Endothelial cell of umbilical vein (primary cell): ENCODE measurements around the gene DIAPH1. TPM values are rescaled to one million over a fixed set of nuclear protein-coding genes. Genes with fewer than 3 reads are reported as not detected.

ENCODE experiments used
- BruUV-seq: library from RNA; stranded (reverse); fragments of 400-500 nt; replicated peaks from 2 replicates; lab custom pipeline; 2021; lab: Mats Ljungman, UMichigan
- CTCF ChIA-PET: fragments of 300-600, 350-600 bp; sonication (Branson Sonifier 250); formaldehyde crosslinking; loops from one replicate; lab custom pipeline; 2021; ENCODE audit warnings: antibody characterized with exemption, inconsistent platforms; lab: Charles Lee
- POLR2A ChIA-PET: fragments of 300-600, 350-600 bp; sonication (Branson Sonifier 250); formaldehyde crosslinking; loops from one replicate; lab custom pipeline; 2021; ENCODE audit warnings: antibody characterized with exemption, inconsistent platforms; lab: Charles Lee
- DNase-seq: peaks from one replicate; pipeline ENCODE4 v3.0.0-alpha.2; 2011; ENCODE audit warnings: low read depth, low spot score
- FAIRE-seq: peaks from 2 replicates; lab custom pipeline; 2011; peaks lifted over from hg19 to GRCh38; lab: Jason Lieb, UNC
- H2AFZ ChIP-seq: 2 replicates; pipeline ENCODE4 v1.6.0; 2012; ENCODE audit warnings: low read depth, low read length, control low read depth, inconsistent platforms
- H3K27ac ChIP-seq: 2 replicates; pipeline ENCODE4 v1.5.1; 2011; ENCODE audit warnings: low read depth, mild to moderate bottlenecking, control low read depth, low read length, moderate library complexity; ENCODE audit not compliant: insufficient read depth
- H3K27me3 ChIP-seq, 2 experiments: 2 replicates each; pipeline versions ENCODE4 v1.6.0 to v1.6.1; 2011; ENCODE audit warnings: low read length in 2 of 2, mixed read lengths in 1 of 2; ENCODE audit not compliant: control insufficient read depth in 2 of 2, insufficient read depth in 2 of 2
- H3K36me3 ChIP-seq, 2 experiments: 2 replicates in 1 of 2; 3 replicates in 1 of 2; pipeline ENCODE4 v1.5.1; 2011; ENCODE audit warnings: low read length in 2 of 2, mild to moderate bottlenecking in 1 of 2, moderate library complexity in 1 of 2; ENCODE audit not compliant: control insufficient read depth in 2 of 2, insufficient read depth in 2 of 2; ENCODE audit errors: extremely low read depth in 1 of 2
- H3K4me1 ChIP-seq: 3 replicates; pipeline ENCODE4 v1.5.1; 2011; ENCODE audit warnings: mild to moderate bottlenecking, low read length; ENCODE audit not compliant: control insufficient read depth, insufficient read depth; ENCODE audit errors: extremely low read depth
- H3K4me2 ChIP-seq: 2 replicates; pipeline ENCODE4 v1.6.1; 2011; ENCODE audit warnings: low read length, control low read depth, mixed read lengths; ENCODE audit not compliant: insufficient read depth
- H3K4me3 ChIP-seq, 3 experiments: fragments of 200-600 bp in 1 of 3; sonication (generic), shearing (Covaris generic) in 1 of 3; replicated peaks in 1 of 3; 2 replicates each; pipeline ENCODE4 v1.5.1; 2011 to 2016; ENCODE audit warnings: control low read depth in 3 of 3, low read length in 3 of 3, mild to moderate bottlenecking in 2 of 3, inconsistent platforms in 1 of 3, low read depth in 1 of 3, moderate library complexity in 1 of 3; ENCODE audit not compliant: insufficient read depth in 1 of 3
- H3K79me2 ChIP-seq: 2 replicates; pipeline ENCODE4 v1.6.0; 2012; ENCODE audit warnings: low read length, inconsistent platforms; ENCODE audit not compliant: control insufficient read depth, insufficient read depth
- H3K9ac ChIP-seq: replicated peaks from 2 replicates; pipeline ENCODE3; 2011; ENCODE audit warnings: low read length, control low read depth; ENCODE audit not compliant: insufficient read depth; ENCODE audit errors: extremely low read depth
- H3K9me1 ChIP-seq: replicated peaks from 3 replicates; pipeline ENCODE4 v1.6.0; 2011; ENCODE audit warnings: mild to moderate bottlenecking, low read length; ENCODE audit not compliant: control insufficient read depth, insufficient read depth; ENCODE audit errors: extremely low read depth
- H3K9me3 ChIP-seq: replicated peaks from 2 replicates; pipeline ENCODE4 v1.5.1; 2012; ENCODE audit warnings: low read length, inconsistent platforms; ENCODE audit not compliant: control insufficient read depth, insufficient read depth
- H4K20me1 ChIP-seq: replicated peaks from 2 replicates; pipeline ENCODE3; 2011; ENCODE audit warnings: mild to moderate bottlenecking, low read length; ENCODE audit not compliant: control insufficient read depth, insufficient read depth; ENCODE audit errors: extremely low read depth
- CTCF ChIP-seq, 2 donors: IDR thresholded peaks; 1 replicate in 1 of 2; 2 replicates in 1 of 2; pipeline ENCODE4 v1.5.1; 2011; ENCODE audit warnings: low read length in 2 of 2, mild to moderate bottlenecking in 2 of 2, moderate library complexity in 2 of 2, control low read depth in 1 of 2, inconsistent platforms in 1 of 2, low read depth in 1 of 2; ENCODE audit not compliant: insufficient read depth in 1 of 2; ENCODE audit errors: extremely low read depth in 1 of 2
- EZH2 ChIP-seq: IDR thresholded peaks from 2 replicates; pipeline ENCODE4 v1.6.1; 2012; ENCODE audit warnings: borderline replicate concordance, low read depth, mild to moderate bottlenecking, moderate library complexity, low read length, inconsistent platforms; ENCODE audit not compliant: severe bottlenecking
- FOS ChIP-seq: IDR thresholded peaks from 2 replicates; pipeline ENCODE4 v1.6.1; 2011; ENCODE audit warnings: mild to moderate bottlenecking, low read length, moderate library complexity, borderline replicate concordance; ENCODE audit not compliant: insufficient read depth
- GATA2 ChIP-seq: IDR thresholded peaks from 2 replicates; pipeline ENCODE4 v1.7.0; 2011; ENCODE audit warnings: low read depth, mild to moderate bottlenecking, moderate library complexity, mixed read lengths, low read length; ENCODE audit not compliant: insufficient read length, insufficient read depth
- JUN ChIP-seq: IDR thresholded peaks from 2 replicates; pipeline ENCODE4 v1.6.1; 2011; ENCODE audit warnings: borderline replicate concordance, low read depth; ENCODE audit not compliant: insufficient read length, insufficient read depth
- MAX ChIP-seq: IDR thresholded peaks from 2 replicates; pipeline ENCODE4 v1.6.1; 2011; ENCODE audit not compliant: insufficient read depth, insufficient read length
- MYC ChIP-seq: IDR thresholded peaks from one replicate; pipeline ENCODE4 v1.6.1; 2011; ENCODE audit warnings: mild to moderate bottlenecking, low read depth, low read length
- POLR2A ChIP-seq: IDR thresholded peaks from 2 replicates; pipeline ENCODE4 v1.6.1; 2012; ENCODE audit warnings: low read depth, mild to moderate bottlenecking, control low read depth, low read length
- POLR2AphosphoS5 ChIP-seq: IDR thresholded peaks from 2 replicates; pipeline ENCODE4 v1.6.1; 2012; ENCODE audit warnings: low read depth, mild to moderate bottlenecking, control low read depth, low read length, moderate library complexity; ENCODE audit not compliant: insufficient read depth
- dilution Hi-C: fragments of 300-500 bp; cut with MboI; formaldehyde crosslinking; loops from one replicate; pipeline ENCODE4 v1.15.0; 2019; ENCODE audit warnings: low sequenced_read_pairs; ENCODE audit not compliant: extremely low pct_ligation_motif_present
- intact Hi-C: fragments of 100-400 bp; cut with micrococcal nuclease; formaldehyde crosslinking; loops from one replicate; pipeline ENCODE4 v1.10.0; 2022
- polyA plus RNA-seq, 4 experiments: library from polyadenylated mRNA; depleted of rRNA in 3 of 4; stranded (reverse) in 3 of 4; unstranded in 1 of 4; fragments of >200 nt; gene quantifications; 2 replicates each; pipeline versions ENCODE4 v1.2.1 to v1.2.3, GENCODE V29; 2011 to 2012; ENCODE audit warnings: missing spikeins in 1 of 4
- total RNA-seq: library from RNA; stranded (reverse); gene quantifications from 2 replicates; pipeline ENCODE4 v1.2.3, GENCODE V29; 2021

DIAPH1 gene
- total and polyA plus RNA-seq, 2 donors (not counting 3 experiments of a cell fraction or from before 2014, with no cell fraction given) = 68.6 to 105 TPM

- no peaks in the 10 kb centered on the region for H3K9me1 ChIP-seq
- H4K20me1 ChIP-seq = no peaks in the 10 kb centered on the region
- no peak overlapping the region for H3K4me2 ChIP-seq
- no peak for TF ChIP-seq EZH2
- TF ChIP-seq CTCF (IDR thresholded peaks at IDR 0.05; ENCODE audit: extremely low read depth in 1 of 2, insufficient read depth in 1 of 2, low read depth in 1 of 2, low read length in 2 of 2) = no peak
- TF ChIP-seq POLR2AphosphoS5 = no peak
- TF ChIP-seq MYC = no peak
- TF ChIP-seq MAX = no peak
- no peak for TF ChIP-seq JUN
- no peak for TF ChIP-seq FOS
- no peak for TF ChIP-seq POLR2A
- no peak for TF ChIP-seq GATA2
- no peaks in the 10 kb centered on the region for H3K9me3 ChIP-seq
- H3K4me1 ChIP-seq = peaks cover 10% of the 10 kb centered on the region
- no peak for DNase-seq
- dilution Hi-C loops = no loop called here
- intact Hi-C loops = no loop called here
- BruUV-seq = no TSS peak
- CTCF ChIA-PET = interaction anchor here (0.7 to 10.9 kb wide), 4 partner anchors 16 to 111 kb away, joined by 3 to 308 read pairs (median 4); partner anchors contain the start of genes PCDHGA12, PCDHGB7 and PCDHGC3
- peaks cover 8 to 16% of the 10 kb centered on the region in 2 experiments for H3K36me3 ChIP-seq
- H3K27ac ChIP-seq = no peak overlapping the region
- no peaks in the 10 kb centered on the region for H3K27me3 ChIP-seq
- no peak overlapping the region for H3K9ac ChIP-seq
- H3K4me3 ChIP-seq = no peak overlapping the region
- POLR2A ChIA-PET = no interaction called here
- no peak overlapping the region for H2AFZ ChIP-seq
- no peaks in the 10 kb centered on the region for H3K79me2 ChIP-seq
- no peak for FAIRE-seq
Observed at GRCh38 chr5:141529002-141529401, 89.8 kb downstream of the DIAPH1 start.
